ENCODE results near the gene CTBS.
"Not testable (repeated sequence)": the region's sequence is repeated elsewhere in the genome, so short reads cannot be mapped to it uniquely, and the experiment has no call there.

The CTBS gene

GRCh38 chr1:84550826-84551225 is 23.4 kb downstream of the CTBS start:
- Mint-ChIP-seq H3K36me3 (peaks cover 2% of the 10 kb centered on the region), H3K4me1 (no peaks in the 10 kb centered on the region), H3K27me3 (no peaks in the 10 kb centered on the region), H3K9me3 (no peaks in the 10 kb centered on the region), H3K4me3 (no peak overlapping the region), H3K27ac (no peak overlapping the region)

GRCh38 chr1:84541679-84542078 is 32.6 kb downstream of the CTBS start:
- peaks cover 12% of the 10 kb centered on the region for H3K4me1 Mint-ChIP-seq
- no peak overlapping the region for H3K27ac Mint-ChIP-seq
- no peak overlapping the region for H3K4me3 Mint-ChIP-seq
- no peaks in the 10 kb centered on the region for H3K27me3 Mint-ChIP-seq
- peaks cover 11% of the 10 kb centered on the region for H3K36me3 Mint-ChIP-seq
- no peaks in the 10 kb centered on the region for H3K9me3 Mint-ChIP-seq

GRCh38 chr1:84540759-84541158 is 33.5 kb downstream of the CTBS start:
- Mint-ChIP-seq H3K36me3 (peaks cover 11% of the 10 kb centered on the region), H3K27ac (no peak overlapping the region), H3K9me3 (no peaks in the 10 kb centered on the region), H3K4me1 (peaks cover 12% of the 10 kb centered on the region), H3K27me3 (no peaks in the 10 kb centered on the region), H3K4me3 (no peak overlapping the region)

- Mint-ChIP-seq H3K27me3 (no peaks in the 10 kb centered on the region), H3K9me3 (no peaks in the 10 kb centered on the region), H3K4me3 (no peak overlapping the region), H3K36me3 (peaks cover 12% of the 10 kb centered on the region), H3K4me1 (peaks cover 12% of the 10 kb centered on the region), H3K27ac (peak overlapping the region; percentile 0)
These were observed 34.3 kb downstream of the CTBS start for GRCh38 chr1:84539972-84540371.

- Mint-ChIP-seq H3K4me3 (no peak overlapping the region), H3K36me3 (peaks cover 14% of the 10 kb centered on the region), H3K9me3 (no peaks in the 10 kb centered on the region), H3K4me1 (peaks cover 12% of the 10 kb centered on the region), H3K27me3 (no peaks in the 10 kb centered on the region), H3K27ac (peak overlapping the region; percentile 41)
These were observed 35.6 kb downstream of the CTBS start for GRCh38 chr1:84538599-84538998.

GRCh38 chr1:84525779-84526178 is 48.5 kb downstream of the CTBS start:
- Mint-ChIP-seq H3K9me3 (no peaks in the 10 kb centered on the region), H3K36me3 (peaks cover 7% of the 10 kb centered on the region), H3K4me1 (no peaks in the 10 kb centered on the region), H3K4me3 (no peak overlapping the region), H3K27ac (no peak overlapping the region), H3K27me3 (no peaks in the 10 kb centered on the region)

- Mint-ChIP-seq H3K27me3 (no peaks in the 10 kb centered on the region), H3K27ac (no peak overlapping the region), H3K4me1 (no peaks in the 10 kb centered on the region), H3K9me3 (no peaks in the 10 kb centered on the region), H3K36me3 (peaks cover 7% of the 10 kb centered on the region), H3K4me3 (no peak overlapping the region)
These were observed 49.6 kb downstream of the CTBS start for GRCh38 chr1:84524590-84524989.

- peaks cover 14% of the 10 kb centered on the region for H3K4me1 Mint-ChIP-seq
- peaks cover 6% of the 10 kb centered on the region for H3K9me3 Mint-ChIP-seq
- no peak overlapping the region for H3K27ac Mint-ChIP-seq
- no peak overlapping the region for H3K4me3 Mint-ChIP-seq
- H3K36me3 Mint-ChIP-seq, result peaks cover 9% of the 10 kb centered on the region
- no peaks in the 10 kb centered on the region for H3K27me3 Mint-ChIP-seq
These were observed 63.6 kb downstream of the CTBS start for GRCh38 chr1:84510668-84511067.

- peaks cover 6% of the 10 kb centered on the region for H3K9me3 Mint-ChIP-seq
- H3K36me3 Mint-ChIP-seq, result peaks cover 13% of the 10 kb centered on the region
- H3K4me3 Mint-ChIP-seq, result no peak overlapping the region
- H3K27ac Mint-ChIP-seq, result no peak overlapping the region
- peaks cover 14% of the 10 kb centered on the region for H3K4me1 Mint-ChIP-seq
- no peaks in the 10 kb centered on the region for H3K27me3 Mint-ChIP-seq
These were observed 64.1 kb downstream of the CTBS start for GRCh38 chr1:84510165-84510564.

- H3K27ac Mint-ChIP-seq, result no peak overlapping the region
- peaks cover 6% of the 10 kb centered on the region for H3K9me3 Mint-ChIP-seq
- no peak overlapping the region for H3K4me3 Mint-ChIP-seq
- peaks cover 15% of the 10 kb centered on the region for H3K36me3 Mint-ChIP-seq
- H3K27me3 Mint-ChIP-seq, result no peaks in the 10 kb centered on the region
- H3K4me1 Mint-ChIP-seq, result peaks cover 24% of the 10 kb centered on the region
These were observed 65.2 kb downstream of the CTBS start for GRCh38 chr1:84509029-84509428.

GRCh38 chr1:84508510-84508909 is 65.7 kb downstream of the CTBS start:
- no peak overlapping the region for H3K27ac Mint-ChIP-seq
- peaks cover 15% of the 10 kb centered on the region for H3K36me3 Mint-ChIP-seq
- H3K9me3 Mint-ChIP-seq, result peaks cover 6% of the 10 kb centered on the region
- peaks cover 29% of the 10 kb centered on the region for H3K4me1 Mint-ChIP-seq
- H3K27me3 Mint-ChIP-seq, result no peaks in the 10 kb centered on the region
- H3K4me3 Mint-ChIP-seq, result peak overlapping the region; percentile 8

GRCh38 chr1:84507887-84508286 is 66.4 kb downstream of the CTBS start:
- not testable (repeated sequence) for H3K9me3 Mint-ChIP-seq, H3K27me3 Mint-ChIP-seq, H3K4me3 Mint-ChIP-seq, H3K27ac Mint-ChIP-seq
- peaks cover 15% of the 10 kb centered on the region for H3K36me3 Mint-ChIP-seq
- H3K4me1 Mint-ChIP-seq, result peaks cover 35% of the 10 kb centered on the region

GRCh38 chr1:84506729-84507453 is 67.3 kb downstream of the CTBS start:
- Mint-ChIP-seq H3K36me3 (peaks cover 15% of the 10 kb centered on the region), H3K27ac (peak overlapping the region; percentile 95), H3K9me3 (peaks cover 6% of the 10 kb centered on the region), H3K4me1 (peaks cover 43% of the 10 kb centered on the region), H3K27me3 (no peaks in the 10 kb centered on the region), H3K4me3 (peak overlapping the region; percentile 96)

- Mint-ChIP-seq H3K36me3 (peaks cover 18% of the 10 kb centered on the region), H3K27me3 (no peaks in the 10 kb centered on the region), H3K4me3 (peak within 1 kb of the TSS; percentile 96), H3K27ac (peak within 1 kb of the TSS; percentile 99), H3K4me1 (peaks cover 50% of the 10 kb centered on the region), H3K9me3 (peaks cover 6% of the 10 kb centered on the region)
These were observed 68.1 kb downstream of the CTBS start, which contains the start of the genes GNG5 and SPATA1 for GRCh38 chr1:84506002-84506728. TSS of gene GNG5 (minus strand) at chr1:84506581. CDS start at chr1:84506091, 490 bp downstream. TSS of gene SPATA1 (plus strand) at chr1:84506386. CDS start at chr1:84516360, 9,974 bp downstream.

- peaks cover 6% of the 10 kb centered on the region for H3K9me3 Mint-ChIP-seq
- H3K27ac Mint-ChIP-seq, result peak overlapping the region; percentile 99
- H3K27me3 Mint-ChIP-seq, result no peaks in the 10 kb centered on the region
- peak overlapping the region; percentile 96 for H3K4me3 Mint-ChIP-seq
- peaks cover 56% of the 10 kb centered on the region for H3K4me1 Mint-ChIP-seq
- peaks cover 16% of the 10 kb centered on the region for H3K36me3 Mint-ChIP-seq
These were observed 68.7 kb downstream of the CTBS start for GRCh38 chr1:84505493-84506001.

Data from activated naive CD4-positive, alpha-beta T cell treated with anti-CD3 and anti-CD28 coated beads, Interleukin-2, amount 50 U/mL, for 24 hours (primary cell).